CD4-positive, alpha-beta memory T cell (primary cell): Measurements from ENCODE around the gene ZNF283. TPM values are rescaled to one million over a fixed set of nuclear protein-coding genes. Genes with fewer than 3 reads are reported as not detected.
A peak's percentile ranks its signal among the peaks of the same experiment; 100 is the strongest.

ENCODE experiments used
- CTCF ChIA-PET: fragments of 350-600 bp; sonication (Branson Sonifier 250); formaldehyde crosslinking; loops from one replicate; lab custom pipeline; 2021; ENCODE audit warnings: inconsistent platforms; ENCODE audit not compliant: partially characterized antibody; lab: Charles Lee
- POLR2A ChIA-PET: fragments of 350-600 bp; sonication (Branson Sonifier 250); formaldehyde crosslinking; loops from one replicate; lab custom pipeline; 2021; ENCODE audit not compliant: partially characterized antibody; lab: Charles Lee
- DNase-seq, 5 donors: peaks; one replicate each; pipeline versions ENCODE4 v3.0.0 to v3.0.0-alpha.2; 2020 to 2022; ENCODE audit warnings: mixed read lengths in 1 of 5
- H3K27ac ChIP-seq: one replicate; pipeline ENCODE4 v1.7.0; 2013; ENCODE audit warnings: low read depth, low read length
- H3K27me3 ChIP-seq: 2 replicates; pipeline ENCODE4 v1.7.0; 2013; ENCODE audit warnings: mild to moderate bottlenecking, low read length, moderate library complexity; ENCODE audit not compliant: insufficient read depth
- H3K36me3 ChIP-seq: 2 replicates; pipeline ENCODE4 v1.7.0; 2013; ENCODE audit warnings: mild to moderate bottlenecking, low read length, moderate library complexity; ENCODE audit not compliant: insufficient read depth
- H3K4me1 ChIP-seq: 2 replicates; pipeline ENCODE4 v1.7.0; 2013; ENCODE audit warnings: mild to moderate bottlenecking, low read length, moderate library complexity; ENCODE audit not compliant: insufficient read depth
- H3K4me3 ChIP-seq, 2 donors: one replicate each; pipeline ENCODE4 v1.7.0; 2013; ENCODE audit warnings: low read length in 2 of 2, mild to moderate bottlenecking in 1 of 2
- H3K9me3 ChIP-seq, 2 donors: one replicate each; pipeline ENCODE4 v1.7.0; 2013; ENCODE audit warnings: low read length in 2 of 2, control low read depth in 1 of 2; ENCODE audit not compliant: control insufficient read depth in 1 of 2
- H3K27ac Mint-ChIP-seq, 7 donors: one replicate each; pipeline ENCODE4 v1.8.0; 2020 to 2021; ENCODE audit warnings: mixed read lengths in 7 of 7, mild to moderate bottlenecking in 6 of 7, inconsistent platforms in 3 of 7, moderate library complexity in 3 of 7
- H3K27me3 Mint-ChIP-seq, 2 donors: one replicate each; pipeline ENCODE4 v1.8.0; 2020 to 2021; ENCODE audit warnings: mixed read lengths in 2 of 2
- H3K36me3 Mint-ChIP-seq, 2 donors: one replicate each; pipeline ENCODE4 v1.8.0; 2020 to 2021; ENCODE audit warnings: mixed read lengths in 2 of 2, inconsistent platforms in 1 of 2, mild to moderate bottlenecking in 1 of 2
- H3K4me1 Mint-ChIP-seq, 4 donors: one replicate each; pipeline ENCODE4 v1.8.0; 2020 to 2021; ENCODE audit warnings: mixed read lengths in 4 of 4, mild to moderate bottlenecking in 1 of 4
- H3K4me3 Mint-ChIP-seq, 8 donors: one replicate each; pipeline ENCODE4 v1.8.0; 2020 to 2021; ENCODE audit warnings: mixed read lengths in 8 of 8, mild to moderate bottlenecking in 7 of 8, moderate library complexity in 6 of 8, inconsistent platforms in 3 of 8
- H3K9me3 Mint-ChIP-seq, 8 donors: one replicate each; pipeline ENCODE4 v1.8.0; 2020 to 2021; ENCODE audit warnings: mixed read lengths in 8 of 8, mild to moderate bottlenecking in 5 of 8, inconsistent platforms in 3 of 8, moderate library complexity in 1 of 8
- intact Hi-C: fragments of 100-400 bp; cut with micrococcal nuclease; formaldehyde crosslinking; loops from one replicate; pipeline ENCODE4 v1.15.1; 2023
- polyA plus RNA-seq, 2 donors: library from polyadenylated mRNA; unstranded; fragments of 300-500 nt; fragmentation: Illumina TruSeq; gene quantifications; one replicate each; pipeline ENCODE4 v1.2.3, GENCODE V29; 2021
- total RNA-seq, 2 experiments: library from RNA; stranded (reverse); gene quantifications; one replicate each; pipeline ENCODE4 v1.2.3, GENCODE V29; 2021

ZNF283 gene
- total and polyA plus RNA-seq, 4 experiments from 2014 or later, result 4.3 to 20.7 (median 11.5) TPM

DNA sequence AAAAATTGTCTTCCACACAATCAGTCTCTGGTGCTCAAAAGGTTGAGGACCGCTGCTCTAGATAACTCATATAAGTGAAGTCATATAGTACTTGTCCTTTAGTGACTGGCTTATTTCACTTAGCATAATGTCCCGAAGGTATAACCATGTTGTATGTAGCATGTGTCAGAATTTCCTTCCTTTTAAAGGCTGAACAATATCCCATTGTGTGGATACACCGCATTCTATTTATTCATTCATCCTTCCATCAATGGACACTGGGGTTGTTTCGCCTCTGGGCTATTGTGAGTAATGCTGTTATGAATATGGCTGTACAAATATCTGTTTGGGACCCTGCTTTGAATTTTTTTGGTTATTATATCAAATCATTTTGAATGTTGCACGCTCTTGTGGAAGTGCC is 20.3 kb upstream of the ZNF283 start:
- Histone ChIP-seq H3K27ac (no peak overlapping the region), H3K4me1 (peaks cover under 1% of the 10 kb centered on the region), H3K9me3 (no peaks in the 10 kb centered on the region), H3K4me3 (no peak overlapping the region), H3K27me3 (no peaks in the 10 kb centered on the region), H3K36me3 (no peaks in the 10 kb centered on the region)
- DNase-seq, result no peak
- ChIA-PET POLR2A (no interaction called here), CTCF (interaction anchor here (1.8 kb wide), 1 partner anchor 22 kb away, joined by 4 read pairs; no protein-coding TSS in a partner anchor)
- H3K9me3 Mint-ChIP-seq, result no peaks in the 10 kb centered on the region
- intact Hi-C loops, result no loop called here
- H3K27me3 Mint-ChIP-seq, result peaks cover 1 to 3% of the 10 kb centered on the region in 2 donors
- H3K4me1 Mint-ChIP-seq, result peaks cover 0 to 2% (median under 1%) of the 10 kb centered on the region in 4 donors
- no peak overlapping the region for H3K27ac Mint-ChIP-seq
- H3K36me3 Mint-ChIP-seq, result no peaks in the 10 kb centered on the region
- H3K4me3 Mint-ChIP-seq, result no peak overlapping the region

DNA sequence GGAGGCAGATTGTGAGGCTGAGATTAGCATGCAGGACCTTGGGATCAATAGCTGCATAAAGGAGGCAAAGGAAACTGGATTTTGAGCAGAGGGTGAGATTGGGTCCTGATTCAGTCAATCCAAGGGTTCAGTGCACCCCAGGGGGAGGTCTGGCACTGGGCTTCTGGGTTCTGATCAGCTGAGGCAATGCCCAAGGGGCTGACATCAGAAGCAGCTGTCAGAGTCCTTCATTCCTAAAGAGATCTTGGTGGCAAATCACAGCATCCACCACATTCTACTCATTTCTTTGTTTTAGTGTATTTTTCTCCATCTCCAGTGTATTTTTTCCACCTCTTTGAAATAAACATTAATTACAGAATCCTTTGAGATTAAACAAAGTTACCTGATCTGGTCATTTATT is 19.5 kb upstream of the ZNF283 start:
- Mint-ChIP-seq H3K4me1 (peaks cover 0 to 8% (median 3%) of the 10 kb centered on the region in 4 donors), H3K36me3 (no peaks in the 10 kb centered on the region), H3K27ac (no peak overlapping the region), H3K27me3 (peaks cover 1 to 3% of the 10 kb centered on the region in 2 donors), H3K4me3 (no peak overlapping the region), H3K9me3 (no peaks in the 10 kb centered on the region)
- no peaks in the 10 kb centered on the region for H3K9me3 ChIP-seq
- intact Hi-C loops, result loop anchor here (2.0 kb wide), 1 partner anchor 23 kb away; no protein-coding TSS in a partner anchor
- ChIA-PET CTCF (no interaction called here), POLR2A (no interaction called here)
- no peaks in the 10 kb centered on the region for H3K27me3 ChIP-seq
- H3K4me3 ChIP-seq, result no peak overlapping the region
- no peak overlapping the region for H3K27ac ChIP-seq
- DNase-seq, result no peak
- H3K4me1 ChIP-seq, result peaks cover 7% of the 10 kb centered on the region
- no peaks in the 10 kb centered on the region for H3K36me3 ChIP-seq

DNA sequence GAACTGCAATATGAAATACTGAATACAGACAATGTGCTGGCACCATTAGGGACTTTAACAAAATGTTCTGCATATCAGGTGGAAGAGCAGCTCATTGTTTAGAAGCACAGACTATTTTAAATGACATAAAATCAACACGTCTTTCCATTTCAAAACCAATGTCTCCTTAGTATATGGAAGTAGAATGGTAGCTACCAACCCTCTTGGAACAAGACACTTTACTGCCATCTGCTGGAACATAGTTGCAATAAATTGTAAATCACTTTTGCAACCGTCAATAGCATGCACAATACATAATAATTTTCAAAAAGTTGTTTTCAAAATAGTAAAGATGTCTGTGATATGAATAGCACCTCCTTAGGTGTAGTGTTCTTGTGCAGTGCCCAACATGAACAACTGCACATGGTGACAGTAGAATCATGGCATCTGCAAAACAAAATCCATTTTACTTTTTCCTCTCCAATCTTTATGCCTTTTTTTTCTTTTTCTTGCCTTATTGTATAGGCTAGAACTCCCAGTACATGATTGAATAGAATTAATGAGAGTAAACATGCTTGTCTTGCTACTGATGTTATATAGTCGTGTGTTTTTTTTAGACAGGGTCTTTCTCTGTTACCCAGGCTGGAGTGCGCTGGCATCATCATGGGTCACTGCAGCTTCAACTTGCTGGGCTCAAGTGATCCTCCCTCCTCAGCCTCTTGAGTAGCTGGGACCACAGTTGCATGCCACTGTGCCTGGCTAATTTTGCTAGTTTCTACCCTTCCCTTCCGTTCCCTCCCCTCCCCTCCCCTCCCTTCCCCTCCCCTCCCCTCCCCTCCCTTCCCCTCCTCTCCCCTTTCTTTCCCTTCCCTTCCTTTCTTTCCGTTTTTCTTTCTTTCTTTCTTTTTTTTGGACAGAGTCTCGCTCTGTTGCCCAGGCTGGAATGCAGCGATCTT is 17.1 kb upstream of the ZNF283 start:
- ChIA-PET POLR2A (interaction anchor here (1.1 kb wide), 1 partner anchor 65 kb away, joined by 5 read pairs; no protein-coding TSS in a partner anchor), CTCF (interaction anchor here (0.5 to 3.5 kb wide), 17 partner anchors 8 to 363 kb away, joined by 3 to 51 read pairs (median 5); partner anchors contain the start of genes SMG9 and ZNF283)
- intact Hi-C loops, result loop anchor here (1.0 to 2.0 kb wide), 2 partner anchors 25 to 65 kb away; no protein-coding TSS in a partner anchor
- Mint-ChIP-seq H3K27ac (no peak overlapping the region), H3K27me3 (peaks cover 1 to 11% of the 10 kb centered on the region in 2 donors), H3K9me3 (no peaks in the 10 kb centered on the region), H3K36me3 (no peaks in the 10 kb centered on the region), H3K4me3 (no peak overlapping the region), H3K4me1 (peaks cover 0 to 13% (median 3%) of the 10 kb centered on the region in 4 donors)
- DNase-seq, result peak in 4 of 5 donors; percentile 49 to 58 (median 55)
- Histone ChIP-seq H3K9me3 (no peaks in the 10 kb centered on the region), H3K4me3 (no peak overlapping the region), H3K27me3 (no peaks in the 10 kb centered on the region), H3K4me1 (peaks cover 14% of the 10 kb centered on the region), H3K36me3 (no peaks in the 10 kb centered on the region), H3K27ac (no peak overlapping the region)

DNA sequence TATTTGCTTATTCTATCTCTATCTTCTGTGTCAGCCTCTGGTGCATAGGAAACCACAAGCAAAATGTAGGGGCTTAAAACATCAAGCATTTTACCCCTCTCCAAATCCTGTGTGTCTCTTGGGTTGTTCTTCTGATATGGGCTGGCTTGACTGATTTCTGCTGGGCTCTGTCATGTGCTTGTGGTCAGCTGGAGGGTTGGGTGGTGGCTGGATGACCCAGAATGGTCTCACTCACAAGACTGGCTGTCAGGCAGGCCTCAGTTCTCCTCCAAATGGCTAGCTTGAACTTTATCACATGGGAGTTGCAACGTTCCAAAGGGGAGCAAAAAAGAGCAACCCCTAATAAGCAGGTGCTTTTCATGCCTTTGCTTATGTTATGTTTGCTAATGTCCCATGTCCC is 15.3 kb upstream of the ZNF283 start:
- Histone ChIP-seq H3K36me3 (no peaks in the 10 kb centered on the region), H3K4me1 (peaks cover 14% of the 10 kb centered on the region), H3K4me3 (no peak overlapping the region), H3K27me3 (no peaks in the 10 kb centered on the region), H3K9me3 (no peaks in the 10 kb centered on the region), H3K27ac (no peak overlapping the region)
- peaks cover 0 to 13% (median 3%) of the 10 kb centered on the region in 4 donors for H3K4me1 Mint-ChIP-seq
- intact Hi-C loops, result no loop called here
- peaks cover 1 to 11% of the 10 kb centered on the region in 2 donors for H3K27me3 Mint-ChIP-seq
- H3K4me3 Mint-ChIP-seq, result no peak overlapping the region
- H3K36me3 Mint-ChIP-seq, result no peaks in the 10 kb centered on the region
- CTCF ChIA-PET, result interaction anchor here (0.7 to 2.6 kb wide), 3 partner anchors 9 to 45 kb away, joined by 3 to 6 read pairs (median 5); no protein-coding TSS in a partner anchor
- peak overlapping the region in 5 of 7 donors; percentile 29 to 70 (median 43) for H3K27ac Mint-ChIP-seq
- peaks cover 0 to 1% (median 0%) of the 10 kb centered on the region in 8 donors for H3K9me3 Mint-ChIP-seq
- no peak for DNase-seq
- POLR2A ChIA-PET, result no interaction called here

DNA sequence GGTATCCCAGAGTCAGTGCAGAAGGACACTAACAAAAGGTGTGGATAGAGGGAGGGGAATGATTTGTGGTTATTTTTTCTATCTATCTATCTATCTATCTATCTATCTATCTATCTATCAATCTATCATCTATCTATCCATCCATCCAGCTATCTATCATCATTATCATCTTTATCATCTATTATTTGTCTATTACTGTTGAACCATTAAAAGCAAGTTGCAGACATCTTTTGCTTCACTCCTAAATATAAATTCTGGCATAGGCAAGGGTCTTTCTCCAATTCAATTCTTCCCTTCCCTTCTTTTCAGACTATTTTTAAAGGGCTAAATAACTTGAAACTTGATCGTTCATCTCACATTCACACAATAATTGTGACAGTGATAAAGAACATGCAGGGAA is 14.9 kb upstream of the ZNF283 start:
- no peak for DNase-seq
- Histone ChIP-seq H3K4me1 (peaks cover 14% of the 10 kb centered on the region), H3K9me3 (no peaks in the 10 kb centered on the region), H3K27ac (no peak overlapping the region), H3K4me3 (no peak overlapping the region), H3K27me3 (no peaks in the 10 kb centered on the region), H3K36me3 (no peaks in the 10 kb centered on the region)
- no peaks in the 10 kb centered on the region for H3K36me3 Mint-ChIP-seq
- H3K4me3 Mint-ChIP-seq, result peak overlapping the region in 1 of 8 donors; percentile 15
- intact Hi-C loops, result no loop called here
- ChIA-PET CTCF (interaction anchor here (2.6 kb wide), 1 partner anchor 9 kb away, joined by 6 read pairs; no protein-coding TSS in a partner anchor), POLR2A (no interaction called here)
- peak overlapping the region in 2 of 7 donors; percentile 53 to 68 for H3K27ac Mint-ChIP-seq
- H3K4me1 Mint-ChIP-seq, result peaks cover 0 to 13% (median 3%) of the 10 kb centered on the region in 4 donors
- peaks cover 1 to 11% of the 10 kb centered on the region in 2 donors for H3K27me3 Mint-ChIP-seq
- peaks cover 0 to 1% (median 0%) of the 10 kb centered on the region in 8 donors for H3K9me3 Mint-ChIP-seq

DNA sequence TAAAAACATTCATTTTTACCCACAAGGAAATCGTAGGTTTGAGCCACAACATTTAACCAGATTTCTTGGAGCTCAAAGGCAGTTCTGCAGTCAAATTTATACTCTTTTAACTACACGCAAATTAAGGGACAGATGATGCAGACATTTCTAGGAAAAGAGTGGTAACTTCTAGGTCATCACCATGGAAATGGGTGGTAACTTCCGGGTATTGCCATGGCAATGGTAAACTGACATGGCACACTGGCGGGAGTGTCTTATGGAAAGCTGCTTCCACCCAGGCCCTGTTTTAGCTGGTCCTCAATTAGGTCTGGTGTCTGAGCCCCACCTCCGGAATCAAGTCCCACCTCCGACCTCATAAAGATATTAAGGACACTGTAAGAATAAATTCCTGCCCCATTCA is 14.4 kb upstream of the ZNF283 start:
- H3K4me1 Mint-ChIP-seq, result peaks cover 0 to 13% (median 3%) of the 10 kb centered on the region in 4 donors
- peaks cover 1 to 11% of the 10 kb centered on the region in 2 donors for H3K27me3 Mint-ChIP-seq
- peak in 2 of 5 donors; percentile 22 to 40 for DNase-seq
- H3K4me3 ChIP-seq, result no peak overlapping the region
- H3K27me3 ChIP-seq, result no peaks in the 10 kb centered on the region
- peaks cover 0 to 1% (median 0%) of the 10 kb centered on the region in 8 donors for H3K9me3 Mint-ChIP-seq
- H3K4me3 Mint-ChIP-seq, result peak overlapping the region in 1 of 8 donors; percentile 15
- no peaks in the 10 kb centered on the region for H3K36me3 Mint-ChIP-seq
- H3K27ac ChIP-seq, result no peak overlapping the region
- peaks cover 14% of the 10 kb centered on the region for H3K4me1 ChIP-seq
- H3K36me3 ChIP-seq, result no peaks in the 10 kb centered on the region
- peak overlapping the region in 4 of 7 donors; percentile 13 to 88 (median 74) for H3K27ac Mint-ChIP-seq
- intact Hi-C loops, result no loop called here
- H3K9me3 ChIP-seq, result no peaks in the 10 kb centered on the region
- ChIA-PET POLR2A (no interaction called here), CTCF (interaction anchor here (2.6 kb wide), 1 partner anchor 8 kb away, joined by 6 read pairs; no protein-coding TSS in a partner anchor)
